Ovary (tissue), 9 donors: Measurements from ENCODE around the gene SLC26A11. TPM values are rescaled to one million over a fixed set of nuclear protein-coding genes. Genes with fewer than 3 reads are reported as not detected.

Experiments
- DNase-seq, 5 donors: peaks; one replicate each; pipeline ENCODE4 v3.0.0-alpha.2; 2019 to 2020
- H3K27ac ChIP-seq, 2 donors: fragments of 200-600 bp; one replicate each; pipeline versions ENCODE4 v1.5.1 to v1.8.0; 2019 to 2022
- H3K27me3 ChIP-seq: fragments of 200-600 bp; one replicate; pipeline ENCODE4 v1.8.0; 2022
- H3K36me3 ChIP-seq: fragments of 200-600 bp; sonication (generic); one replicate; pipeline ENCODE4 v1.5.1; 2019
- H3K4me1 ChIP-seq: one replicate; pipeline ENCODE4 v1.8.1; 2013; ENCODE audit warnings: mild to moderate bottlenecking, moderate library complexity; ENCODE audit not compliant: insufficient read depth
- H3K4me3 ChIP-seq: fragments of 200-600 bp; sonication (generic); one replicate; pipeline ENCODE4 v1.5.1; 2017
- H3K9me3 ChIP-seq, 2 donors: fragments of 200-600 bp in 1 of 2; sonication (generic) in 1 of 2; one replicate each; pipeline versions ENCODE4 v1.5.1 to v1.8.1; 2013 to 2019; ENCODE audit warnings: mild to moderate bottlenecking in 1 of 2, moderate library complexity in 1 of 2
- CTCF ChIP-seq, 3 donors: fragments of 450-650 bp in 2 of 3; fragments of 200-600 bp in 1 of 3; IDR thresholded peaks; one replicate each; pipeline versions ENCODE4 v1.5.1 to v1.8.0; 2016 to 2022; ENCODE audit warnings: antibody characterized with exemption in 3 of 3, mild to moderate bottlenecking in 1 of 3
- EP300 ChIP-seq: sonication (generic); formaldehyde crosslinking; IDR thresholded peaks from one replicate; pipeline ENCODE4 v1.6.1; 2017; ENCODE audit warnings: antibody characterized with exemption
- POLR2A ChIP-seq: fragments of 450-650 bp; IDR thresholded peaks from one replicate; pipeline ENCODE4 v1.6.1; 2017; ENCODE audit warnings: antibody characterized with exemption, mild to moderate bottlenecking, moderate library complexity
- WGBS, 3 donors: extraction: QIAGEN DNeasy Blood & Tissue Kit in 1 of 3; methylation state at CpG; one replicate each; pipeline versions ENCODE4 v1.1.5 to v1.1.7; 2013 to 2017; 5-methylcytosine and 5-hydroxymethylcytosine counted together
- intact Hi-C, 4 donors: fragments of 100-400 bp; cut with DNase I; formaldehyde crosslinking; loops; one replicate each; pipeline versions ENCODE4 v1.11.0 to v1.15.1; 2022 to 2023
- polyA plus RNA-seq, 2 donors: library from polyadenylated mRNA; stranded (reverse); fragments of 200-250 nt in 1 of 2; fragments of 350-450 nt in 1 of 2; fragmentation: Illumina TruSeq in 1 of 2; extraction: RNeasy Lipid Tissue Mini Kit (QIAGEN cat#74804) in 1 of 2; gene quantifications; one replicate each; pipeline ENCODE4 v1.2.3, GENCODE V29; 2013 to 2014
- total RNA-seq, 7 donors: library from RNA; depleted of rRNA in 2 of 7; stranded (reverse); fragments of >200 nt in 2 of 7; fragmentation: NEBNext Ultra II Directional in 3 of 7; extraction: Animal tissue kit (Norgen Biotek cat#: 25700) in 3 of 7; gene quantifications; one replicate each; pipeline versions ENCODE4 v1.1.0 to v1.2.4, GENCODE V29; 2016 to 2023
- donor health status: DM: no; HTN: no; CAD: no; lungs with moderate emphysema.
- donor health status: DM: no; HTN: no; CAD: no.
- donor health status: Bipolar disorder and iron deficiency.
- donor health status: DM: yes; HTN: yes; CAD: no.
- donor health status: DM: no; HTN: no; CAD: no.
- donor health status: DM: yes; HTN: yes; CAD: no.

SLC26A11 gene
- total and polyA plus RNA-seq, 9 donors = 8.4 to 30.3 (median 22.8) TPM

GRCh38 chr17:80261895-80262279 is 41.7 kb downstream of the SLC26A11 start:
- no peak for DNase-seq
- intact Hi-C loops = loop anchor here in 2 of 4 donors (2.0 to 10.0 kb wide), 2 partner anchors 41 to 93 kb away; partner anchors contain the start of genes SGSH (in 1 of the 2) and SLC26A11 (in 1 of the 2)
- Histone ChIP-seq H3K4me1 (peaks cover 16% of the 10 kb centered on the region), H3K9me3 (no peaks in the 10 kb centered on the region), H3K27me3 (no peaks in the 10 kb centered on the region), H3K36me3 (no peaks in the 10 kb centered on the region), H3K4me3 (peak overlapping the region; percentile 65), H3K27ac (peak overlapping the region in 1 of 2 donors; percentile 96)
- TF ChIP-seq POLR2A (no peak), EP300 (no peak), CTCF (IDR thresholded peaks at IDR 0.05) (no peak)
- 43 to 54% (median 53%) methylated on average over 8 of the region's 8 CpGs for WGBS, 3 donors

GRCh38 chr17:80262291-80262690 is 42.1 kb downstream of the SLC26A11 start:
- H3K4me1 ChIP-seq = peaks cover 16% of the 10 kb centered on the region
- no peak for DNase-seq
- peak overlapping the region in 1 of 2 donors; percentile 96 for H3K27ac ChIP-seq
- intact Hi-C loops = loop anchor here in 1 of 4 donors (10.0 kb wide), 1 partner anchor 93 kb away; no protein-coding TSS in a partner anchor
- 40 to 68% (median 67%) methylated on average over 3 of the region's 3 CpGs for WGBS, 3 donors
- no peaks in the 10 kb centered on the region for H3K36me3 ChIP-seq
- no peak overlapping the region for H3K4me3 ChIP-seq
- no peaks in the 10 kb centered on the region for H3K27me3 ChIP-seq
- no peak for TF ChIP-seq EP300
- no peak for TF ChIP-seq POLR2A
- no peak for TF ChIP-seq CTCF (IDR thresholded peaks at IDR 0.05)
- H3K9me3 ChIP-seq = no peaks in the 10 kb centered on the region

- H3K27ac ChIP-seq = peak overlapping the region in 1 of 2 donors; percentile 96
- H3K27me3 ChIP-seq = no peaks in the 10 kb centered on the region
- intact Hi-C loops = loop anchor here in 1 of 4 donors (10.0 kb wide), 1 partner anchor 92 kb away; no protein-coding TSS in a partner anchor
- DNase-seq = peak in 3 of 5 donors; percentile 27 to 49 (median 48)
- peak overlapping the region; percentile 32 for H3K4me3 ChIP-seq
- 56 to 70% (median 61%) methylated on average over 7 to 8 of the region's 8 CpGs for WGBS, 3 donors
- H3K36me3 ChIP-seq = no peaks in the 10 kb centered on the region
- no peak for TF ChIP-seq POLR2A
- no peak for TF ChIP-seq CTCF (IDR thresholded peaks at IDR 0.05)
- TF ChIP-seq EP300 = no peak
- H3K9me3 ChIP-seq = no peaks in the 10 kb centered on the region
- H3K4me1 ChIP-seq = peaks cover 16% of the 10 kb centered on the region
Observed at GRCh38 chr17:80262775-80263244, 42.6 kb downstream of the SLC26A11 start.

- WGBS, 3 donors = 5 to 7% (median 5%) methylated on average over 16 to 19 of the region's 19 CpGs
- peaks cover 16% of the 10 kb centered on the region for H3K4me1 ChIP-seq
- H3K27ac ChIP-seq = peak overlapping the region in 1 of 2 donors; percentile 96
- H3K36me3 ChIP-seq = no peaks in the 10 kb centered on the region
- H3K27me3 ChIP-seq = no peaks in the 10 kb centered on the region
- intact Hi-C loops = loop anchor here in 1 of 4 donors (10.0 kb wide), 1 partner anchor 91 kb away; no protein-coding TSS in a partner anchor
- peak; percentile 82 to 89 (median 85) for DNase-seq
- H3K9me3 ChIP-seq = no peaks in the 10 kb centered on the region
- TF ChIP-seq POLR2A (no peak), CTCF (IDR thresholded peaks at IDR 0.05) (no peak), EP300 (no peak)
- peak overlapping the region; percentile 32 for H3K4me3 ChIP-seq
Observed at GRCh38 chr17:80263253-80264204, 43.3 kb downstream of the SLC26A11 start.
